ENCODE results near the gene FHAD1.
"Not testable (repeated sequence)": the region's sequence is repeated elsewhere in the genome, so short reads cannot be mapped to it uniquely, and the experiment has no call there.

Gene FHAD1

DNA sequence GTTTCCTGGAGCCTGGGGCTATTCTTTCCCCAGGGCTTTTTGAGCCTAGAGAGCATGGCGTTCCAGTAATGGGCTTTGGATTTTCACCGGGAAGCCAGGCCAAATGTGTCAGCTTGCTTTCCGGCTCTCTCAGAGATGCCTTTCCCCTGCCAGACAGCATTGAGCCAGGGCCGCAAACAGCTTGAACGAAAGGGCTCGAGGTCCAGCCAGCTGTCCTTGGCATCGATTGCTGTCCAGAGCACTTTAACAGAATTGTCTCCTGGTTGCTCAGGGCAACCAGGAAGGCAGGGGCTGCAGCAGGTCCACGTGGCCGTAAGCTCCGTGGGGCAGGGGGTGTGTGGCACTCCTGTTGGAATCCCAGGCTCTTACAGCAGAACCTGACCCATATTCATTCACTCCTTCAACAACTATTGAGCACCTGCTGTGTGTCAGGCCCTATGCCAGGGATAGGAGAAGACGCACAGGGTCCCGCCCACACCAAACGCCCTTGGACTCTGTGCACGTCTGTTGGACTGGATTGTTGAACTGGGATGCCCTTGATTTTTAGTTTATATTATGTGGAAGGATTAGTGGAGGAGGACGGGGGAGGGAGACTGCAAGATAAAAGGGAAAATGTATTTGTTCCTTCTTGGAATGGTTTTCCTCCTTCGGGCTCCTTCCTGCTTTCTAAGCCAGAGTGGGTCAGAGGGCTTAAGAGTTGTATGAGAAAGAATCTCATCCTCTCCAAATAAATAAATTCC lies 123.9 kb downstream of the FHAD1 start:
- no peak for DNase-seq (ENCODE audit: low read depth, low spot score)

DNA sequence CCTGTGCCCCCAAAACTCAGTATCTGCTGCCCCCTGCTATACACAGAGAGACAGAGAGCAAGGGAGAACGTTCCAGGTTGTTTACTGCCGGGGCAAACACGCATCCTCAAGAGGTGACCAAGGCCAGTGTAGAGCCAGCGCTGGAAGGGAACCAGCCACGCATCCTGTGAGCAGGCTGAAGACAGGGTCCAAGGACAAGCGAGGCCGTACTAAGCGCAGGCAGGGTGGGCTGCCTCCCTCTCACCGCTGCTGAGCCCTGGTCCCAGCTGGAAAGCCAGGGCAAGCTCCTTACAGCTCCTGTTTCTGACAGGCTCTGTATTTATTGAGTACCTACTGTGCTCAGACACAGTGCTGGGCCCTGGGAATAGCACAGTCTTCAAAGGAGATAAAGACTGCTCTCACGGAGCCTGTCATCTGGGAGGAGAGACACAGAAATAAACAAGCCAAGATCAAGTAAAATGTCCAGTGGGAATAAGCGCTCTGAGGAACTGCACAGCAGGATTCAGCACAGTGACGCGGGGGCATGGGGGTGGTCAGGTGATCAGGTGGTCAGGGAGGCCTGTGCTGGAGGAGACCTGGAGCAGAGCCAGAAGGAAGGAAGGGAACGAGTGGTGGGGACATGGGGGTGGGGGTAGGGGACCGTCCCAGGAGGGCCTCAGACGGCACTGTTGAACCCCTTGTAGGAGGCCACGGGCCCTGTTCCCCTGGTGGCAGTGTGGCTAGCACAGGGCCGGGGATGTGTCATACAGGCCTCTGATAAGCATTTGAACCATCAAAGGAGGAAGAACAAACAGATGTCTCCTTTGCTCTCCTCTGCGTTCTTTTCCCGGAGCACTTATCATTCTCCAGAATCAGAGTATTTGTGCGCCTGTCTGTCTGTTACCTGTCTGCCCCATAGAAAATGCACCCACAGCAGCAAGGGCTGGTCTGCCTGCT lies 124.9 kb downstream of the FHAD1 start:
- no peak for DNase-seq (ENCODE audit: low read depth, low spot score)

DNA sequence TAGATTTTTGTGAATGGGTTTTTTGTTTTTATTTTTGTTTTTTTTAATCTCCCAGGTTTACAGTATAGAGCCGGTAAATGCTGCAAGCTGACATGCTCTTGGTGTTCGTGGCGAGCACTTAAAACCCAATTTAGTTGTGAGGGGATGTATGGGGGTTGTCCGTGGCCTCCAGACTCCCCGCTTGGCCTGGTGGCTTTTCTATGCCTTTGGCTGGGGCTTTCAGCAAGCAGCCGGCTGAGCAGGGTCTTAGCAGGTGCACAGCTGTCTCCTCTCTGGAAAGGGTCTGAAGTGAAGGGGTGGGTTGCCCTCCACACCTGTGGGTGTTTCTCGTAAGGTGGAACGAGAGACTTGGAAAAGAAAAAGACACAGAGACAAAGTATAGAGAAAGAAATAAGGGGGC lies 131.7 kb downstream of the FHAD1 start:
- no peak for DNase-seq (ENCODE audit: low read depth, low spot score)

DNA sequence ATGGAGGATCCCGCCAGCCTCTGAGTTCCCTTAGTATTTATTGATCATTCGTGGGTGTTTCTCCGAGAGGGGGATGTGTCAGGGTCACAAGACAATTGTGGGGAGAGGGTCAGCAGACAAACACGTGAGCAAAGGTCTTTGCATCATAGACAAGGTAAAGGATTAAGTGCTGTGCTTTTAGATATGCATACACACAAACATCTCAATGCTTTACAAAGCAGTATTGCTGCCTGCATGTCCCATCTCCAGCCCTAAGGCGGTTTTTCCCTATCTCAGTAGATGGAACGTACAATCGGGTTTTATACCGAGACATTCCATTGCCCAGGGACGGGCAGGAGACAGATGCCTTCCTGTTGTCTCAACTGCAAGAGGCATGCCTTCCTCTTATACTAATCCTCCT lies 132.1 kb downstream of the FHAD1 start:
- DNase-seq (ENCODE audit: low read depth, low spot score): not testable (repeated sequence)

DNA sequence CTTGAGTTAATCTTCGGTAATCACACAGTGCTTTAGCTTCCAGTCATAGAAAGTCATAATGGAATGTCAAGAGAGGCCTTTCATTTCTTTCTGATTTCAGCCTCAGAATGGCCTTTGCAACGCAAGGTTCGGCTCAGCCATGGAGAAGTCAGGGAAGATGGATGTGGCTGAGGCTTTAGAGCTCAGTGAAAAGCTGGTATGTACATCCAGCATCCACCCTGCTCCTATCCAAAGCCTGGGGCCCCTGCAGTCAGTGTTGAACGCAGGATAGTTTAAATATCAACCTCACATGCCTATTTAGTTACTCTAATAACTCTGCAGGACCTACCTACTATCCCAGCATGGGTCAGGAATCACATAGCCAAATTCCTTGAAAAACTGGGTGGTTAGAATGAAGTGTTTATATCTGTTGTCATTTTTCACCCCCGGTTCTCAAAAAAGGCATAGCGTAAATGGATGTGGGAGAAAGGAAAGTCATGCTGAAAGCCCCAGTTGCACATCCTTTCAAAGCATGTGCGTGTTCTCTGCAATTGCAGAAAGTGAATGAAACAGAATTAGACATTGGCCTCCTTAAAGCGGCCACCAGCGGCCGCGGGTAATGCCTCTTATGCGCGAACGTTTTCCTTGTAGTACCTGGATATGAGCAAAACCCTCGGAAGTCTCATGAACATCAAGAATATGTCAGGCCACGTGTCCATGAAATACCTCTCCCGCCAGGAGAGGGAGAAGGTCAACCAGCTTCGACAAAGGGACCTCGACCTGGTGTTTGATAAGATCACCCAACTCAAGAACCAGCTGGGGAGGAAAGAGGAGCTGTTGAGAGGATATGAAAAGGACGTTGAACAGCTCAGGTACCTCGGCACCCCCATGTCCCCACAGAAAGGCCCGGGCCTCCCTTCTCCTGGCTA lies 133.8 kb downstream of the FHAD1 start:
- no peak for DNase-seq (ENCODE audit: low read depth, low spot score)

DNA sequence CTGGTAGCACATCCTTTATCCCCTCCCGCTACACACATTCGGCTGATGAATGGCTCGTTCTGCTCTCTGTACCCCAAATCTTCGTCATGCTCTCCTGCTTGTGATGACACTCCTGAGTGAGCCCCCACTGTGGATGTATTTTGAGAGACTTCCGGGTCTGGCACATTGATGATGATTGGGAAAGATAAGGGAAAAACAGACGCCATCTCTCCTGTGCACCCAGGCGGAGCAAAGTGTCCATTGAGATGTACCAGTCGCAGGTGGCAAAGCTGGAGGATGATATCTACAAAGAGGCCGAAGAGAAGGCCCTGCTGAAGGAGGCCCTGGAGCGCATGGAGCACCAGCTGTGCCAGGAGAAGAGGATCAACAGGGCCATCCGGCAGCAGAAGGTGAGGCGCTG lies 134.8 kb downstream of the FHAD1 start:
- no peak for DNase-seq (ENCODE audit: low read depth, low spot score)

DNA sequence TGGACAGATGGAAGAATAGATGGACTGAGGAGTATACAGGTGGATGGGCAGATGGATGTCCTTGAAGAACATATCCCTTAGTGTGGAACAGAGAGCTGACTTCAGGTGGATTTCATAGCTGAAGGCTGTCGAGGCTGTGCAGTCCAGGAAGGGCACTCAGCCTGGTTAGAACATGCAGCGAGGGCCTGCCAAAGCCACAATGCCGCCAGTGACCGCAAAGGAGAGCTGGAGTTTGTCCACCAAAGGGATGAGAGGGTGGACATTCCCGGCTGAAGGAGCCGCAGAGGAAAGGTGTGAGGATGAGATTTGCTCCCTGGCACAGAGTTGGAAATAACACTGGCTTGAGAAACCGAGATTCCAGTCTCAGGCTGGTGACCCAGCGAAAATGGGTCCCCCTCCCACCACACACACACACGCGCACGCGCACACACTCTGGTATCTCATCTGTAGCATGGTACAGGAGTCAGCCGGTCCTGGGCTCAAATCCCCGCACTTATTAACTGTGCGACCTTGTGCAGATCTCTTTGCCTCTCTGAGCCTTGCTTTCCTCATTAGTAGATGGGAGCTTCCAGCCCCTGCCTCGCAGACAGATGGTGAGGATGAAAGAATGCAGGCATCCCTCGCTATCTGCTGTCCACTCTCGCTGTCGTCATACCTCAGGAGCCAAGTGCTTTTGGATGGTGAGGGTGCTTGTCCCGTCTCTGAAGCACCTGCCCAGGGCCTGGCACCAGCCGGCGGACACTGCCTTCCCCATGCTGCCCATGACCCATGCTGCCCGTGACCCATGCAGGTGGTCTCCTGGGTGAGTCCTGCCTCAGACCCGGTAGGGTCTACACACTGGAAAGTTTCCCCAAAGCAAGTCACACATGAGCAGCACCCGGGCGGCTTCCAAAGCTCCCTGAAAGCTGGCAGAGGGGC lies 135.8 kb downstream of the FHAD1 start:
- DNase-seq (ENCODE audit: low read depth, low spot score): no peak

DNA sequence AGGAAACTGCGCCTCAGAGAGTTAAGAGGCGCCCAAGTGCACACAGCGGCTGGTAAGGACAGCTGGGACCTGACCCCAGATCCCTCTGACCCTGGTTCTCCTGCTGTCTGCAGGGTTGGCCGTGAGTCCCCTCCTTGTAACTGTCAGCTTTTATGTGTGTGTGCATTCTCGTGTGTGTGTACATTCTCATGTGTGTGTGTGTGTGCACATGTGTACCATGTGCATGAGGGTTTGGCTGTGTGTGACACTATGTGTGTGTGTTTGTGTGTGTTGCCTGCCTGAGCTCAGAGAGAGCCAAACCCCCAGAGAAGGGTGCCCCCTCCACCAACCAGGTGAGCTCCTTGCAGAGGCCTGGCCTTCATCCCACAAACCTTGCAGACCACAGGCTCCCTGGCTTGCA lies 136.8 kb downstream of the FHAD1 start:
- DNase-seq (ENCODE audit: low read depth, low spot score): no peak

DNA sequence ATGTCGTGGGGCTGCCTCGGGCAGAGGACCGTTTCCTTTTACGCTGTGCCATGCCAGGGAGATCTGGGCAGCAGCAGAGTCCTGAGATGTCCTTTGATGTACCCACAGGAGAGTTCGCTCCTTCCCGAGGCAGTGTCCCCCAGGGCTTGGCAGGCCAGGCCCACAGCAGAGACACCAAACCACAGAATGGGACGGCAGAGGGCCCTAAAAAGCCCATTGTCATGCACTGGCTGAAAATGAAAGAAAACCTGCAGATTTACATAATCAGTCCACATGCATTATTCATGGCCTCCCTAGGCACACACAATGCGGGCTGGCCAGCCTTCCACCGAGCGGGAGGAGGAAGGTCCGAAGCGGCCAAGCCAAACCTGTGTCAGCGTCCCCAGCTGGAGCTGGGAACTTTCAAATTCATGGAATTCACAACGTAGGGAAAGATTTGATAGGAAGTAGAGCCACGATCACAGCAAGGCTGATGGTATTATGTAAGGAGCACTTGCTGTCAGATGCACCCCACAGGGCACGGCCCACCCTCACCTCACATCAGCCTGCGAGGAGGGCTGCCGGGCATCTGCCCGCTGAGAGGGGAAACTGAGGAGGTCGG lies 137.4 kb downstream of the FHAD1 start:
- DNase-seq (ENCODE audit: low read depth, low spot score): peak; percentile 68

DNA sequence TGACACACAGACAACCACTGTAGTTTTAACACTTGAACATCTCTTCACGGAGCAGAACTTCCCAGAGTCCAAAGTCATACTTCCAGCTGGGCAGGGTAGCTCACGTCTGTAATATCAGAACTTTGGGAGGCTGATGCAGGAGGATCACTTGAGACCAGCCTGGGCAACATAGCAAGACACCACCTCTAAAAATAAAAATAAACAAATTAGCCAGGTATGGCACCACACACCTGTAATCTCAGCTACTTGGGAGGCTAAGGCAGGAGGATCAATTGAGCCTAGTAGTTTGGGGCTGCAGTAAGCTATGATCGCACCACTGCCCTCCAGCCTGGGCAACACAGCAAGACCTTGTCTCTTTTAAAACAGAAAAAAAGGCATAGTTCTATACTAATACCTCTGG lies 138.4 kb downstream of the FHAD1 start:
- DNase-seq (ENCODE audit: low read depth, low spot score): no peak

DNA sequence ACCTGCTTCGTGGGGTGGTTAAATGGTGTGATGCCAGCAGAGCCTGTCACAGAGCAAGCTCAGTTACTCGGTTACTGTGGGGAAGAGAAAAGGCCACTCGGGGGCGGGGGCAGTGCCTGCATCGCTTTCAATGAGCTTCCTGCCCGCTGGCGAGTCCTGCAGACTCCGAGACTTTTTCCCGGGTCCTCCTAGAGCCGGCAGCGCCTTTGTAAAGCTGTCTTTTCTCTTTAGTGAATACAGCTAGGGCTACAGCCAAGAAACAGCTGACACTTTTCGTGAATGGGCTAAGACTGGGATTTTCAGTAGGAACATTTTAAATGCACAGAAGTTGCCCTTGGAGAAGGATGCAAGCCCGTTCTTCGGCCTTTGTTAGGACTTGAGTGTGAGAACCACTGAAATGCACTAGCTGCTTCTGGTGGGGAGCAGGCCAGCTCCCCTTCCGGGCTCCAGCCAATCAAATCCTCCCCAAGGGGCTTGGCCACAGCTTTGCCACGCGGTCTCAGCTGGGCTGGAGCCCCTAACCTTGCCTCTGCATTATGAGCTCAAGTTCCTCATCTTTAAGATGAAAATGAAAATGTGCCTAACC lies 139.2 kb downstream of the FHAD1 start:
- DNase-seq (ENCODE audit: low read depth, low spot score): no peak

DNA sequence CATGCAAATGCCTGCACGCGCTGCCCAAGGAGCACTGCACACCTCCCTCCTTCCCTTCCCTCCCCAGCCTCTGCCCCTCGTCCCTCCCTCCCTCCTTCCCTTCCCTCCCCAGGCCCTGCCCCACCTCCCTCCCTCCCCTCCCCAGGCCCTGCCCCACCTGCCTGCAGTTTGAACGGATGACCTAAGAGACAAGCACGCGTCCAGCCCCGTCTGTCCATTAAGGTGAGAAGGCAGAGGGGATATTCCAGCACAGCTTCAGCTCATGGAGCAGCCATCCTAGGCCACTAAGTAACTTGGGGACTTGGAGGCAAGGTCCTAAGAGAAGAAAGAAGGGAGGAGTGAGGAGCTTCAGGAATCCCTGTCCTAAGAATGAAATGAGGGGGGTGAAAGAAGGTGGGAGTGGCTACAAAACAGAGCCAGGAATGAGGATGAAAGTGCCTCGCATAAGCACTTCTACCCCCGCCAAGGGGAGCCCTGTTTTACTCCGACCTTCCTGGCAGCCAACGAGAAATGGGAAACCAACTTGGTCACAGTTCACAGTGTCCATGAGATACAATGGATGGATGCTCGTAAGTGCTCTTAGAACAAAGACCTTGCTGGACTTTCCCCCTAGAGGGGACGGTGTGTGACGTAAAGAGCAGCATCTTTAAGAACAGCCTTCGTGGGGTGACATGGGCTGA lies 141.3 kb downstream of the FHAD1 start:
- no peak for DNase-seq (ENCODE audit: low read depth, low spot score)

DNA sequence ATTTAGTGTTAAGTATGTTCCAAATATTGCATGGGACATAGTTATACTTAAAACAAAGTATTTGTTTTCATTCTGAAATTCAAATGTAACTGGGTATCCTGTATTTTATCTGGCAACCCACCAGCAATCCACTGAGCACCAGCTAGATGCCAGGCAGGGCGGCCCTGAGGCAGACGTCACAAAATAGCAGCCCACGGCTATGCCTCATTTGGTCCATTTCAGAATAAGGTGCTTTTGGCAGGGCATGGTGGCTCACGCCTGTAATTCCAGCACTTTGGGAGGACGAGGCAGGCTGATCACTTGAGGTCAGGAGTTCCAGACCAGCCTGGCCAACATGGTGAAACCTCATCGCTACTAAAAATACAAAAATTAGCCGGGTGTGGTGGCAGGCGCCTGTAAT lies 142.8 kb downstream of the FHAD1 start:
- not testable (repeated sequence) for DNase-seq (ENCODE audit: low read depth, low spot score)

DNA sequence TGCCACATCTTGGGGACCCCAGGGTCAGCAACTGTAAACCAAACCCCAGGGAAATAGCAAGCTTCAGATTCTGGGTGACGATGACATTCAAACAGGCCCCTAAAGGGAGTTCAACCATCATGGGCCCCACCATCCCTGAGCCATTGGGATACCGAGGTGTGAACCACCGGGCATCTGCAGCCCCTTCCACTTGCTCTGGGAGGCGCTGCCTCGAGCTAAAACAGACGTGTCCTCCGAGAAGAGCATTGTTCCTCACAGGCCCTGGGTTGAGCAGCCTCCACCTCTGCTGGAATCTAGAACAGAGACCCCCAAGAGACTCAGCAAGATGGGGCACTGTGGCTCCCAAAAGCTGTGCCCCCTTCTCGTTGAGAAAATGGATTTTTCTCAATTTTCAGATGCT lies 143.6 kb downstream of the FHAD1 start:
- DNase-seq (ENCODE audit: low read depth, low spot score): no peak

DNA sequence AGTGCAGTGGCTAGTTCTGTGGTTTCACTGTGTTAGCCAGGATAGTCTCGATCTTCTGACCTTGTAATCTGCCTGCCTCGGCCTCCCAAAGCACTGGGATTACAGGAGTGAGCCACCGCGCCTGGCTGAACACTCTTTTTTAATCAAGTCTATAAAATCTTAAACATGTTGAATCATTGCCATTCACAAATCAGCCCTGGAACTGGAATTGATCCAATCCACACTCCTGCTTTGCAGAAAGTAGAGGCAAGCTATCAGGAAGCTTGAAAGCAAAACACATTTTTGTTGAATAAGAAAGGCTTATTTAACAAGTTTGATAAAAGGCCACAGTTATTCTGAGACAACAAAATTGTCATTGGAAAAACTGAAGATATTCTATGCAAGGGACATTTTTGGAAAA lies 144.3 kb downstream of the FHAD1 start:
- DNase-seq (ENCODE audit: low read depth, low spot score): no peak

DNA sequence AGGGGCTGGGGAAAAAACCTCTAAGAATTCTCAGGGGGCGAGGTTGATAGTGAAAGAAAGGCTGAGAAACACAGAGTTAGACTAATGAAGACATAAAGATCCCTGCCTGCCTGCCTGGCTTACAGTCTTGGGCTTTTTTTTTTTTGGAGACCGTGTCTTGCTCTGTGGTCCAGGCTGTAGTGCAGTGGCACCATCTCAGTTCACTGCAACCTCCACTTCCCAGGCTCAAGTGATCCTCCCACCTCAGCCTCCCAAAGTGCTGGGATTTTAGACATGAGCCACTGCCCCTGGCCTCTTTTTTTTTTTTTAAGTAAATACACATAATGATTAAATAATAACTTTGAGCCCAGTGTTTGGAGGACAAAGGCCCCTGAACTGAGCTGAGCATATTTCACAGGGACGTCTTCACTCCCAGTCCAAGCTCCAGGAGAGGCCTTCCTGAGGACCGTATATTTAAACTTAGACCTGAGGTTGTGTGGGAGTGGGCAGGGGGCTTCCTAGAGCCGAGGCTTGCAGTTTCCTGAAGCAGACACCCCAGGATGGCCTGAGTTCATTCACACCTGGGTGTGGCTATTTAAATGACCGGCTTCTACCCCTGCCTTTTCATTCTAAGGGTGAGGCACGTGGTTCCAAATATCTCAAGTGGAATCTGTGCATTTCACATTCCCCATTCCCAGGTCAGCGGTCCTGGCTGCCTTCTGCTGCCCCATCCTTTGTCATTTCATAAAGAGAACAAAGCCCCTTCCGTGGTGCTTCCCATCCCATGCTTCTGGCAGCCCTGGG lies 146.6 kb downstream of the FHAD1 start:
- no peak for DNase-seq (ENCODE audit: low read depth, low spot score)

DNA sequence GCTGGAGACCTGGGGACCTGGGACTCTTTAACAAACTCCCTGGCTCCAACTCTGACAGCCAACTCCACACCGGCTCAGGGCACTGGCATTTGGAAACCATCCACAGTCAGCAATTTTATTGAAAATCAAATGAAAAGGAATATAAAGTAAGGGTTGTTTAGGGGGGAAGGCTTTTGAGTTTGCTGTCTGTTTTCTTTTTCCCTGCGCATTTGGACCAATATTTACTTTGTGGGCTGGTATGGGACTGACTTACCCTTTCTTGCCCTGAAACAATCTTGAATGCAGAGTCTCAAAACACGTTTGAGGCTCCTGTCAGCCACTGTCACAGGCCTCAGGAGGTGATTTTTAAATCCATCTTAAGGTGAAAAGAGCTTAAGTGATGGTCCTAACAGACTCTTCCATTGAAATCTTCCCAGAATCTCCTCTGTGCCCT lies 147.3 kb downstream of the FHAD1 start:
- no peak for DNase-seq (ENCODE audit: low read depth, low spot score)

DNA sequence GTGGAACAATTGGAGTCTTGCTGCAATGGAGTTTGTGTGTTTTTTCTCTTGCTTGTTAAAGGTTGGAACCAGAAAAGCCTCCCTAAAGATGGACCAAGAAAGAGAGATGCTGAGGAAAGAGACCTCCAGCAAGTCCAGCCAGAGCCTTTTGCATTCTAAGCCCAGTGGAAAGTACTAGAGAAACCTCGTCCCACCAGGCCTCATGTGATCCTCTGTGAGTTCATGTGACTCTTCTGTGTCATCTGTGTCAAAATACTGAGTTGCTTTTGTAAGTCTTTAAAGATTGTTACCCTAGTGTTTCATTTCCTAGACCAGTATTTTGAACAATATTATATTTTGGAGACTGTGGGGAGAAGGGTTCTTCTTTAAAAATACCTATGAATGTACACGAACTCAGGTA lies 150.2 kb downstream of the FHAD1 start:
- no peak for DNase-seq (ENCODE audit: low read depth, low spot score)

DNA sequence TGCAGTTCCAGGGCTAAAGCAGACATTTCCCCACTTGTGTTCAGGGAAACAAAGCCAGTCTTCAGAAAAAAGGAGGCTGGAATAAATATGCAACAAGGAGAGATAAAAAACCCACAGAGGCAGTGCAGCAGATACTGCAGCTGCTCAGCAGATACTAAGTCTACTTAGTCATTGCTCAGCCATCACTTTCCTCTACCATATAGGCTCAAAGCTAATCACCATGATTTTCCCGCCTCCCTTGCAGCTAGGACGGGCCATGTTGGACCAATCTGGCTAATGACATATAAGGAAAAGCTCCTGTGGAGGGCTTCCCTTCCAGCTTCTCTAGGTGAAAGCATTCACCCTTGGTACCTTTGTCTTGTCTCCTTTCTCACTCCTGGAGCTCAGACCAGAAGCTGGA lies 152.7 kb downstream of the FHAD1 start:
- no peak for DNase-seq (ENCODE audit: low read depth, low spot score)
